Small intestine (tissue), 7 donors: ENCODE data around the gene TP53BP2. TPM values are rescaled to one million over a fixed set of nuclear protein-coding genes. Genes with fewer than 3 reads are reported as not detected.

Source experiments
- DNase-seq, 2 donors: peaks; one replicate each; pipeline versions ENCODE4 v3.0.0 to v3.0.0-alpha.2; 2013
- FAIRE-seq: peaks from 2 replicates; lab custom pipeline; 2012; peaks lifted over from hg19 to GRCh38; lab: Jason Lieb, UNC
- H3K27ac ChIP-seq, 3 donors: one replicate each; pipeline ENCODE4 v1.5.1; 2013; ENCODE audit warnings: low read length in 2 of 3, mild to moderate bottlenecking in 2 of 3, control low read depth in 1 of 3, inconsistent platforms in 1 of 3, low read depth in 1 of 3, moderate library complexity in 1 of 3
- H3K27me3 ChIP-seq, 3 donors: one replicate each; pipeline ENCODE4 v1.6.1; 2013; ENCODE audit warnings: low read length in 3 of 3, inconsistent platforms in 1 of 3; ENCODE audit not compliant: control insufficient read depth in 3 of 3, insufficient read depth in 3 of 3
- H3K36me3 ChIP-seq, 3 donors: one replicate each; pipeline ENCODE4 v1.6.1; 2013; ENCODE audit warnings: low read length in 3 of 3, inconsistent platforms in 1 of 3, low read depth in 1 of 3, mild to moderate bottlenecking in 1 of 3, moderate library complexity in 1 of 3; ENCODE audit not compliant: control insufficient read depth in 3 of 3, insufficient read depth in 2 of 3
- H3K4me1 ChIP-seq, 3 donors: one replicate each; pipeline ENCODE4 v1.6.1; 2013; ENCODE audit warnings: low read length in 2 of 3, inconsistent platforms in 1 of 3, low read depth in 1 of 3, mild to moderate bottlenecking in 1 of 3, moderate library complexity in 1 of 3; ENCODE audit not compliant: control insufficient read depth in 3 of 3, insufficient read depth in 2 of 3
- H3K4me3 ChIP-seq, 3 donors: one replicate each; pipeline ENCODE4 v1.5.1; 2013; ENCODE audit warnings: low read length in 3 of 3, control low read depth in 1 of 3, inconsistent platforms in 1 of 3, low read depth in 1 of 3, mild to moderate bottlenecking in 1 of 3, moderate library complexity in 1 of 3
- H3K9me3 ChIP-seq, 2 donors: one replicate each; pipeline ENCODE4 v1.6.1; 2013; ENCODE audit warnings: low read depth in 1 of 2, low read length in 1 of 2; ENCODE audit not compliant: control insufficient read depth in 2 of 2, insufficient read depth in 1 of 2
- WGBS, 3 donors: extraction: QIAGEN DNeasy Blood & Tissue Kit; methylation state at CpG; one replicate each; pipeline ENCODE4 v1.1.7; 2013; 5-methylcytosine and 5-hydroxymethylcytosine counted together
- polyA plus RNA-seq, 4 donors: library from polyadenylated mRNA; stranded (reverse) in 3 of 4; unstranded in 1 of 4; fragments of 200-250 nt in 3 of 4; fragments of 120-200 nt in 1 of 4; gene quantifications; one replicate each; pipeline versions ENCODE4 v1.2.1 to v1.2.3, GENCODE V29; 2013
- donor health status: healthy with polysubstance abuse.
- donor health status: control.
- donor health status: control.
- donor health status: Bipolar disorder and iron deficiency.
- donor health status: healthy.

TP53BP2 gene
- polyA plus RNA-seq, 4 donors: 10.8 to 25.2 (median 11.4) TPM

- Histone ChIP-seq H3K36me3 (peaks cover 0 to 3% (median 0%) of the 10 kb centered on the region in 3 donors), H3K4me3 (no peak overlapping the region), H3K4me1 (peaks cover 8 to 20% (median 18%) of the 10 kb centered on the region in 3 donors), H3K27ac (no peak overlapping the region), H3K9me3 (no peaks in the 10 kb centered on the region), H3K27me3 (no peaks in the 10 kb centered on the region)
- no peak for DNase-seq
- WGBS, 3 donors: 74 to 77% (median 75%) methylated on average over 5 of the region's 5 CpGs
- no peak for FAIRE-seq
These were observed 7.5 kb downstream of the TP53BP2 start for GRCh38 chr1:223838125-223838854.

- FAIRE-seq: no peak
- WGBS, 3 donors: 61 to 68% (median 65%) methylated on average over 10 of the region's 10 CpGs
- Histone ChIP-seq H3K36me3 (peaks cover 0 to 3% (median 0%) of the 10 kb centered on the region in 3 donors), H3K9me3 (no peaks in the 10 kb centered on the region), H3K4me1 (peaks cover 8 to 19% (median 18%) of the 10 kb centered on the region in 3 donors), H3K27me3 (no peaks in the 10 kb centered on the region), H3K27ac (no peak overlapping the region), H3K4me3 (no peak overlapping the region)
- no peak for DNase-seq
These were observed 8.1 kb downstream of the TP53BP2 start for GRCh38 chr1:223837687-223838086.

- Histone ChIP-seq H3K27me3 (no peaks in the 10 kb centered on the region), H3K27ac (no peak overlapping the region), H3K9me3 (no peaks in the 10 kb centered on the region), H3K36me3 (peaks cover 0 to 3% (median 0%) of the 10 kb centered on the region in 3 donors), H3K4me3 (no peak overlapping the region), H3K4me1 (peaks cover 6 to 23% (median 18%) of the 10 kb centered on the region in 3 donors)
- FAIRE-seq (no peak), DNase-seq (no peak)
- 55 to 83% (median 63%) methylated on average over 1 of the region's 1 CpG for WGBS, 3 donors
These were observed 8.5 kb downstream of the TP53BP2 start for GRCh38 chr1:223837206-223837605.

GRCh38 chr1:223836586-223836985 lies 9.2 kb downstream of the TP53BP2 start:
- FAIRE-seq: no peak
- H3K27me3 ChIP-seq: no peaks in the 10 kb centered on the region
- WGBS, 3 donors: 14 to 38% (median 29%) methylated on average over 1 of the region's 1 CpG
- peaks cover 0 to 3% (median 0%) of the 10 kb centered on the region in 3 donors for H3K36me3 ChIP-seq
- peak in 1 of 2 donors; percentile 54 for DNase-seq
- H3K4me3 ChIP-seq: no peak overlapping the region
- peaks cover 6 to 25% (median 18%) of the 10 kb centered on the region in 3 donors for H3K4me1 ChIP-seq
- no peak overlapping the region for H3K27ac ChIP-seq
- H3K9me3 ChIP-seq: no peaks in the 10 kb centered on the region

- H3K27ac ChIP-seq: no peak overlapping the region
- H3K36me3 ChIP-seq: peaks cover 0 to 3% (median 0%) of the 10 kb centered on the region in 3 donors
- 55 to 79% (median 62%) methylated on average over 2 of the region's 2 CpGs for WGBS, 3 donors
- H3K4me1 ChIP-seq: peaks cover 6 to 25% (median 18%) of the 10 kb centered on the region in 3 donors
- FAIRE-seq: no peak
- no peaks in the 10 kb centered on the region for H3K27me3 ChIP-seq
- H3K9me3 ChIP-seq: no peaks in the 10 kb centered on the region
- no peak for DNase-seq
- no peak overlapping the region for H3K4me3 ChIP-seq
These were observed 10.0 kb downstream of the TP53BP2 start for GRCh38 chr1:223835754-223836153.

- peak overlapping the region in 1 of 3 donors; percentile 37 for H3K27ac ChIP-seq
- FAIRE-seq: no peak
- peaks cover 0 to 3% (median 0%) of the 10 kb centered on the region in 3 donors for H3K36me3 ChIP-seq
- 48 to 63% (median 55%) methylated on average over 3 of the region's 3 CpGs for WGBS, 3 donors
- no peak for DNase-seq
- H3K4me3 ChIP-seq: no peak overlapping the region
- H3K4me1 ChIP-seq: peaks cover 6 to 25% (median 18%) of the 10 kb centered on the region in 3 donors
- no peaks in the 10 kb centered on the region for H3K9me3 ChIP-seq
- H3K27me3 ChIP-seq: no peaks in the 10 kb centered on the region
These were observed 11.0 kb downstream of the TP53BP2 start for GRCh38 chr1:223834660-223835263.

GRCh38 chr1:223833948-223834347 lies 11.8 kb downstream of the TP53BP2 start:
- Histone ChIP-seq H3K4me3 (no peak overlapping the region), H3K4me1 (peaks cover 6 to 25% (median 15%) of the 10 kb centered on the region in 3 donors), H3K36me3 (no peaks in the 10 kb centered on the region), H3K27me3 (no peaks in the 10 kb centered on the region), H3K27ac (no peak overlapping the region), H3K9me3 (no peaks in the 10 kb centered on the region)
- FAIRE-seq (no peak), DNase-seq (no peak)
- WGBS, 3 donors: 66 to 89% (median 76%) methylated on average over 2 of the region's 2 CpGs

- WGBS, 3 donors: 48 to 61% (median 57%) methylated on average over 3 of the region's 3 CpGs
- no peak for DNase-seq
- no peak for FAIRE-seq
These were observed 13.2 kb downstream of the TP53BP2 start for GRCh38 chr1:223832637-223832943.

More at GRCh38 chr1:223832637-223832943, 13.2 kb downstream of the TP53BP2 start:
- H3K27me3 ChIP-seq: no peaks in the 10 kb centered on the region
- H3K9me3 ChIP-seq: no peaks in the 10 kb centered on the region
- H3K27ac ChIP-seq: peak overlapping the region in 1 of 3 donors; percentile 41
- H3K36me3 ChIP-seq: no peaks in the 10 kb centered on the region
- H3K4me1 ChIP-seq: peaks cover 3 to 19% (median 12%) of the 10 kb centered on the region in 3 donors
- peak overlapping the region in 1 of 3 donors; percentile 1 for H3K4me3 ChIP-seq
